K562 (cell line): ENCODE data around the gene SERPING1.

Experiments
- BCLAF1 ChIP-seq, 2 experiments: fragments of 450-650 bp in 1 of 2; IDR thresholded peaks; 2 replicates each; pipeline ENCODE4 v1.6.1; 2011 to 2017; ENCODE audit warnings: low read depth in 2 of 2, antibody characterized with exemption in 1 of 2, borderline replicate concordance in 1 of 2, low read length in 1 of 2, mild to moderate bottlenecking in 1 of 2, mixed read lengths in 1 of 2; ENCODE audit not compliant: control insufficient read depth in 1 of 2
- GMEB1 ChIP-seq: fragments of 250-450 bp; sonication (Bioruptor Pico); IDR thresholded peaks from 2 replicates; pipeline ENCODE4 v1.4.0; 2020; ENCODE audit warnings: mild to moderate bottlenecking
- HMGXB4 ChIP-seq: sonication (generic); formaldehyde crosslinking; IDR thresholded peaks from 2 replicates; pipeline ENCODE4 v1.8.1; 2023; ENCODE audit warnings: mild to moderate bottlenecking, missing genetic modification reagents
- IRF2 ChIP-seq: sonication (generic); formaldehyde crosslinking; IDR thresholded peaks from 2 replicates; pipeline ENCODE4 v1.8.1; 2022; ENCODE audit warnings: mild to moderate bottlenecking, missing genetic modification reagents
- NFYB ChIP-seq: IDR thresholded peaks from 2 replicates; pipeline ENCODE4 v1.6.1; 2011; ENCODE audit warnings: mild to moderate bottlenecking, moderate library complexity; ENCODE audit not compliant: insufficient read length; ENCODE audit errors: extremely low read depth
- RAD21 ChIP-seq, 2 experiments: fragments of 250-450 bp in 1 of 2; fragments of 450-650 bp in 1 of 2; sonication (Bioruptor Pico) in 1 of 2; formaldehyde crosslinking in 1 of 2; IDR thresholded peaks in 1 of 2; conservative IDR thresholded peaks in 1 of 2; 2 replicates each; pipeline versions ENCODE4 v1.4.0 to v1.8.0; 2020 to 2022; ENCODE audit warnings: mild to moderate bottlenecking in 2 of 2, moderate library complexity in 1 of 2
- SNAPC5 ChIP-seq: fragments of 250-450 bp; sonication (Bioruptor Pico); IDR thresholded peaks from 2 replicates; pipeline ENCODE4 v1.8.0; 2021; ENCODE audit warnings: moderate library complexity, mild to moderate bottlenecking, inconsistent platforms
- TAF1 ChIP-seq: IDR thresholded peaks from 2 replicates; pipeline ENCODE4 v1.6.1; 2011; ENCODE audit warnings: mild to moderate bottlenecking, low read length, moderate library complexity; ENCODE audit not compliant: insufficient read depth, control insufficient read depth, severe bottlenecking; ENCODE audit errors: extremely low read depth
- TCF7L2 ChIP-seq: fragments of 150-350 bp; IDR thresholded peaks from 2 replicates; pipeline ENCODE4 v1.6.1; 2016; ENCODE audit warnings: low read depth, mild to moderate bottlenecking, low read length, moderate library complexity
- THRAP3 ChIP-seq: fragments of 450-650 bp; IDR thresholded peaks from 2 replicates; pipeline ENCODE4 v1.6.1; 2016; ENCODE audit warnings: mild to moderate bottlenecking, inconsistent platforms, borderline replicate concordance
- ZNF239 ChIP-seq: fragments of 250-450 bp; sonication (Bioruptor Pico); IDR thresholded peaks from 2 replicates; pipeline ENCODE4 v1.4.0; 2020; ENCODE audit warnings: mild to moderate bottlenecking
- ZNF24 ChIP-seq: fragments of 450-650 bp; IDR thresholded peaks from 2 replicates; pipeline ENCODE4 v1.6.1; 2016
- ZNF253 ChIP-seq: fragments of 250-450 bp; sonication (Bioruptor Pico); conservative IDR thresholded peaks from 2 replicates; pipeline ENCODE4 v1.6.1; 2021; ENCODE audit warnings: mild to moderate bottlenecking

GRCh38 chr11:57630171-57630570, 32.7 kb downstream of the SERPING1 start:
- TF ChIP-seq GMEB1 (CRISPR knock-in tag), result no peak
- no peak for TF ChIP-seq ZNF239 (CRISPR knock-in tag)
- no peak for TF ChIP-seq SNAPC5
- TF ChIP-seq RAD21 (CRISPR knock-in tag; conservative IDR thresholded peaks at IDR 0.05 in 1 of 2, IDR thresholded peaks at IDR 0.05 in 1 of 2), result no peak
- no peak for TF ChIP-seq ZNF253 (CRISPR knock-in tag)
- TF ChIP-seq TCF7L2, result no peak
- TF ChIP-seq IRF2 (CRISPR knock-in tag), result no peak
- no peak for TF ChIP-seq THRAP3
- TF ChIP-seq TAF1, result no peak
- TF ChIP-seq HMGXB4 (CRISPR knock-in tag), result no peak
- TF ChIP-seq NFYB, result no peak
- no peak for TF ChIP-seq BCLAF1 (IDR thresholded peaks at IDR 0.05; ENCODE audit: borderline replicate concordance in 1 of 2, control insufficient read depth in 1 of 2, low read depth in 2 of 2, low read length in 1 of 2)
- no peak for TF ChIP-seq ZNF24
